Neural crest cell (in vitro differentiated cells): ENCODE data around the gene NELL2. TPM values are rescaled to one million over a fixed set of nuclear protein-coding genes. Genes with fewer than 3 reads are reported as not detected.

Source experiments
- DNase-seq: peaks from one replicate; pipeline ENCODE4 v3.0.0; 2021; ENCODE audit warnings: low read depth, mixed read lengths, low spot score
- H3K27ac Mint-ChIP-seq: one replicate; pipeline ENCODE4 v1.8.0; 2021; ENCODE audit warnings: mild to moderate bottlenecking, mixed read lengths; ENCODE audit not compliant: unreplicated experiment
- H3K27me3 Mint-ChIP-seq: 2 replicates; pipeline ENCODE4 v1.8.0; 2021; ENCODE audit warnings: low read depth, mild to moderate bottlenecking, mixed read lengths
- H3K36me3 Mint-ChIP-seq: 2 replicates; pipeline ENCODE4 v1.8.0; 2021; ENCODE audit warnings: low read depth, mild to moderate bottlenecking, mixed read lengths
- H3K4me1 Mint-ChIP-seq: 2 replicates; pipeline ENCODE4 v1.8.0; 2021; ENCODE audit warnings: mixed read lengths
- H3K4me3 Mint-ChIP-seq: one replicate; pipeline ENCODE4 v1.8.0; 2021; ENCODE audit warnings: mild to moderate bottlenecking, mixed read lengths
- H3K9me3 Mint-ChIP-seq: 2 replicates; pipeline ENCODE4 v1.8.0; 2021; ENCODE audit warnings: mixed read lengths
- total RNA-seq: library from RNA; stranded (reverse); gene quantifications from 2 replicates; pipeline ENCODE4 v1.2.1, GENCODE V29; 2021
- TF ChIP-seq, protein P1 (sequence below): fragments of 200-600 bp; sonication (generic); conservative IDR thresholded peaks from 2 replicates; pipeline ENCODE4 v1.5.0; 2021; ENCODE audit warnings: antibody characterized with exemption, mild to moderate bottlenecking

The NELL2 gene
- total RNA-seq, 1 donor from 2014 or later, result 101 TPM

DNA sequence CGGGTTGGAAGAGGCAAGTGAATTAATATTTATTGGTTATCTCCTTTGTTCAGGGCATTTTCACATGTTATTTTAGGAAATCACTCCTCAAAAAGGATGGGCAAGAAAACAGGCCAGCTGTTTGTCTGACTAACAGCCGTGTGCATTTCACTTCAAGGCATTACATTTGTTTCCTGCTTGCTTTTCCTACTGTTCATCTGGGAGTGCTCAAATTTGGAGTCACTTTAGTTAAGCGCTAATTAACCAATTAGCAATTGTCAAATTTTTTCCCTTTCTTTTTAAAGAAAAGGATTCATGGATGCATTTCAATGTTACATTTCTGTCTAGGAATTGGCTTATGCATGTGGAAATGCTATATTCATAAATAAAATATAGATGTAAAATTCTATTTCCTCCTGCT lies 415.9 kb downstream of the NELL2 start:
- Mint-ChIP-seq H3K27ac (no peak overlapping the region), H3K27me3 (no peaks in the 10 kb centered on the region), H3K4me3 (no peak overlapping the region), H3K9me3 (peaks cover 3% of the 10 kb centered on the region), H3K36me3 (peaks cover 2% of the 10 kb centered on the region), H3K4me1 (peaks cover 19% of the 10 kb centered on the region)
- DNase-seq, result no peak
- TF ChIP-seq, protein P1, sequence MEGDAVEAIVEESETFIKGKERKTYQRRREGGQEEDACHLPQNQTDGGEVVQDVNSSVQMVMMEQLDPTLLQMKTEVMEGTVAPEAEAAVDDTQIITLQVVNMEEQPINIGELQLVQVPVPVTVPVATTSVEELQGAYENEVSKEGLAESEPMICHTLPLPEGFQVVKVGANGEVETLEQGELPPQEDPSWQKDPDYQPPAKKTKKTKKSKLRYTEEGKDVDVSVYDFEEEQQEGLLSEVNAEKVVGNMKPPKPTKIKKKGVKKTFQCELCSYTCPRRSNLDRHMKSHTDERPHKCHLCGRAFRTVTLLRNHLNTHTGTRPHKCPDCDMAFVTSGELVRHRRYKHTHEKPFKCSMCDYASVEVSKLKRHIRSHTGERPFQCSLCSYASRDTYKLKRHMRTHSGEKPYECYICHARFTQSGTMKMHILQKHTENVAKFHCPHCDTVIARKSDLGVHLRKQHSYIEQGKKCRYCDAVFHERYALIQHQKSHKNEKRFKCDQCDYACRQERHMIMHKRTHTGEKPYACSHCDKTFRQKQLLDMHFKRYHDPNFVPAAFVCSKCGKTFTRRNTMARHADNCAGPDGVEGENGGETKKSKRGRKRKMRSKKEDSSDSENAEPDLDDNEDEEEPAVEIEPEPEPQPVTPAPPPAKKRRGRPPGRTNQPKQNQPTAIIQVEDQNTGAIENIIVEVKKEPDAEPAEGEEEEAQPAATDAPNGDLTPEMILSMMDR, result no peak

DNA sequence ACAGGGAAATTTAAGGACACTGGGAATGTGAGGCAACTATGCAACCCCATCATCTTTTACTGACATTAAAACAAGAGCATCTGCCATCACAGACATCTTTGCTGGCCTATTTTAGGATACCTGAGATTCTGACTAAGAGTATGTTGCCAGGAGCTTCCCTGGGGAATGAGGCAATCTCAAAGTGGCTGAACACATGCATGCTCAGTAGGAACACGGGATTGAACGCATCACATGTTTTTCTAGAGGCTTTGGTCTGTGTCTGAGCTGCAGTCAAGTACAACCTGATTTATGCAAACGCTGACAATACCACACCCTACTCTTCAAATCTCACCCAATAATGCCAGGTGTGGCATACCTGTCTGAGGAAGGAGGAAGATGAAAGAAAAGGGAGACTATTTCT lies 416.5 kb downstream of the NELL2 start:
- no peaks in the 10 kb centered on the region for H3K27me3 Mint-ChIP-seq
- DNase-seq, result no peak
- no peak overlapping the region for H3K27ac Mint-ChIP-seq
- peaks cover 12% of the 10 kb centered on the region for H3K4me1 Mint-ChIP-seq
- no peaks in the 10 kb centered on the region for H3K9me3 Mint-ChIP-seq
- H3K4me3 Mint-ChIP-seq, result no peak overlapping the region
- H3K36me3 Mint-ChIP-seq, result no peaks in the 10 kb centered on the region
- TF ChIP-seq, protein P1, result no peak

Other genes with a start within 250 kb of the NELL2 start
- gene DBX2, start 174.8 kb upstream of the NELL2 start, total RNA-seq, result not detected in 2 replicates